ENCODE measurements around the gene OTUD1. TPM values are rescaled to one million over a fixed set of nuclear protein-coding genes. Genes with fewer than 3 reads are reported as not detected.

Gene OTUD1
- total RNA-seq, 2 donors from 2014 or later = 7.8 to 10.5 TPM

DNA sequence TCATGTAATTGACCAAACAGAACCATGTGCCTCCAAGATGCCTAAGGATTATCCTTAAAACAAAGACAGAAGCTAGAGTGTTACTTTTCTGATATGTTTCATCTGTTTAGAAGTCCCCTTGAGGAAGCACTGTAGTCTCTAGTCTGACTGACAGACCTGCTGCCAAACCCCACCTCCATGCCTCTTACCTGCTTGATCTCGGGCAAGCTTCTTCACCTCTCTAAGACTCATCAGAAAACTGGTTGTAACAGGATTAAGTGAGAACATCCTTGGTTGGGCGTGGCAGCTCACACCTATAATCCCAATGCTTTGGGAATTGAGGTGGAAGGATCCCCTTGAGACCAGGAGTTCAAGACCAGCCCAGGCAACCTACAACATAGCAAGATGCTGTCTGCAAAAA, 42.2 kb upstream of the OTUD1 start:
- Histone ChIP-seq H3K4me3 (no peak overlapping the region), H3K27me3 (no peaks in the 10 kb centered on the region), H3K27ac (no peak overlapping the region), H3K4me1 (peaks cover 8% of the 10 kb centered on the region), H3K9me3 (peaks cover 0 to 2% (median 0%) of the 10 kb centered on the region in 3 donors), H3K36me3 (replicated peaks in 1 of 2; ENCODE audit: insufficient read depth in 1 of 2, low read depth in 2 of 2) (no peaks in the 10 kb centered on the region)
- no peak for TF ChIP-seq POLR2A (IDR thresholded peaks at IDR 0.05)
- TF ChIP-seq, protein P1, sequence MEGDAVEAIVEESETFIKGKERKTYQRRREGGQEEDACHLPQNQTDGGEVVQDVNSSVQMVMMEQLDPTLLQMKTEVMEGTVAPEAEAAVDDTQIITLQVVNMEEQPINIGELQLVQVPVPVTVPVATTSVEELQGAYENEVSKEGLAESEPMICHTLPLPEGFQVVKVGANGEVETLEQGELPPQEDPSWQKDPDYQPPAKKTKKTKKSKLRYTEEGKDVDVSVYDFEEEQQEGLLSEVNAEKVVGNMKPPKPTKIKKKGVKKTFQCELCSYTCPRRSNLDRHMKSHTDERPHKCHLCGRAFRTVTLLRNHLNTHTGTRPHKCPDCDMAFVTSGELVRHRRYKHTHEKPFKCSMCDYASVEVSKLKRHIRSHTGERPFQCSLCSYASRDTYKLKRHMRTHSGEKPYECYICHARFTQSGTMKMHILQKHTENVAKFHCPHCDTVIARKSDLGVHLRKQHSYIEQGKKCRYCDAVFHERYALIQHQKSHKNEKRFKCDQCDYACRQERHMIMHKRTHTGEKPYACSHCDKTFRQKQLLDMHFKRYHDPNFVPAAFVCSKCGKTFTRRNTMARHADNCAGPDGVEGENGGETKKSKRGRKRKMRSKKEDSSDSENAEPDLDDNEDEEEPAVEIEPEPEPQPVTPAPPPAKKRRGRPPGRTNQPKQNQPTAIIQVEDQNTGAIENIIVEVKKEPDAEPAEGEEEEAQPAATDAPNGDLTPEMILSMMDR (IDR thresholded peaks at IDR 0.05) = no peak
- intact Hi-C loops (cut with DNase I) = no loop called here
- DNase-seq (no peak), ATAC-seq (no peak)
- whole genome bisulfite sequencing, 2 donors = 82 to 100% methylated on average over 2 of the region's 2 CpGs

DNA sequence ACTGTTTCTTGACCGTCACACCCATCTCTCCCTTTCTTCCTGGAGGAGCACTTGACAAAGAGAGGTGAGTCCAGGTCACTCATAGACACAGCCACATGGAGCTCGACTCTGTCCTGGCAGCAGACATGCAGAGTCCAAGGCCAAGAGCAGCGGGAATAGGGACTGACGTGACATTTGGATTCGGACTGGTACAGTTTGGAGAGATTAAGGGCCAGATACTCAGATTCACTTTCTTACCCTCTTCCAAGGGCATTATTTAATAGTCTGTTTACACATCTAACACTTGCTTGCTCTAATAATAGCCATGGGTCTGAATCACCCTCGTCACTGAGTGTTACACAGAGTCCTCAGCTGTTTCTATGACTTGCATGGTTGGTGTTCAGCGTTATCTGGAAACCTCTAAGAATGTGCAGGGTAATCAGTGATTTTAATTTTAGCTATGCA, 39.2 kb upstream of the OTUD1 start:
- ATAC-seq = peak; percentile 90
- Histone ChIP-seq H3K27me3 (no peaks in the 10 kb centered on the region), H3K4me3 (no peak overlapping the region), H3K4me1 (peaks cover 15% of the 10 kb centered on the region), H3K36me3 (replicated peaks in 1 of 2; ENCODE audit: insufficient read depth in 1 of 2, low read depth in 2 of 2) (no peaks in the 10 kb centered on the region), H3K9me3 (peaks cover 0 to 2% (median 0%) of the 10 kb centered on the region in 3 donors), H3K27ac (peak overlapping the region; percentile 10 to 76 (median 50))
- intact Hi-C loops (cut with DNase I) = no loop called here
- WGBS, 2 donors = 31 to 47% methylated on average over 7 of the region's 7 CpGs
- no peak for TF ChIP-seq POLR2A (IDR thresholded peaks at IDR 0.05)
- TF ChIP-seq, protein P1 (IDR thresholded peaks at IDR 0.05) = no peak
- DNase-seq = peak; percentile 34 to 61 (median 45)

DNA sequence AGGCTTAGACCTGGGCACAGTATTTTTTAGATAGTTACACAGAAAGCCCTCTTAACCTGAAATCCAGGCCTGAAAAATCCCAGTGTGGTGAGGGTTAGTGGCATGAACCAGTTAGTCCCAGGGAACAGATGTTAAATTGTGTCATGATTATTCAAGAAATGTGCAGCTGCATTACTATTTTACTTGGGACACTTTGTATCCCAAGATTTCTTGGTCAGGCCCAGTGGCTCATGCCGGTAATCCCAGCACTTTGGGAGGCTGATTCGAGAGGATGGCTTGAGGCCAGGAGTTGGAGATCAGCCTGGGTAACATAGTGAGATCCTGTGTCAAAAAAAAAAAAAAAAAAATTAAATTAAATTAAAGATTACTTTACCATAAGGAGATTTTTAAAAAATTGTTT, 36.0 kb upstream of the OTUD1 start:
- Histone ChIP-seq H3K4me3 (no peak overlapping the region), H3K36me3 (replicated peaks in 1 of 2; ENCODE audit: insufficient read depth in 1 of 2, low read depth in 2 of 2) (no peaks in the 10 kb centered on the region), H3K9me3 (peaks cover 0 to 2% (median 0%) of the 10 kb centered on the region in 3 donors), H3K4me1 (peaks cover 15% of the 10 kb centered on the region), H3K27me3 (no peaks in the 10 kb centered on the region), H3K27ac (no peak overlapping the region)
- ATAC-seq (no peak), DNase-seq (no peak)
- intact Hi-C loops (cut with DNase I) = no loop called here
- TF ChIP-seq, protein P1 (IDR thresholded peaks at IDR 0.05) = no peak
- TF ChIP-seq POLR2A (IDR thresholded peaks at IDR 0.05) = no peak
- 89 to 90% methylated on average over 2 of the region's 2 CpGs for WGBS, 2 donors

DNA sequence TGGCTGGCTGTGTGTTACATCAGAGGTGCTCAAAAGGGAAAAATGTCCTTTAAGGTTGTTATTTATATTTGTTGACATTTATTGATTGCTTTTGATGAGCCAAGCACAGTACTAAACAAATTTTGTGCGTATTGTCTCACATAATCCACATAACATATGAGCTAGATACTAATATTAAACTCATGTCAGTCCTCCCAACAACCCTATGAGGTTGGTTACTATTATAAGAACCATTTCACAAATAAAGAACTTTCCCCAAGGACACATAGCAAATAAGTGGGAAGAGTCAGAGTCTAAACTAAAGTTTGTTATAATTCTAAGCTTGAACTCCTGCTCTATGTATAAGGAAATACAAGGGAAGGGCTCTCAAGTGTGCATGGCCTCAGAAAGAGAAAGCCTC, 35.6 kb upstream of the OTUD1 start:
- Histone ChIP-seq H3K36me3 (replicated peaks in 1 of 2; ENCODE audit: insufficient read depth in 1 of 2, low read depth in 2 of 2) (no peaks in the 10 kb centered on the region), H3K4me3 (no peak overlapping the region), H3K9me3 (peaks cover 0 to 2% (median 0%) of the 10 kb centered on the region in 3 donors), H3K27ac (no peak overlapping the region), H3K4me1 (peaks cover 15% of the 10 kb centered on the region), H3K27me3 (no peaks in the 10 kb centered on the region)
- no peak for ATAC-seq
- no peak for DNase-seq
- WGBS, 2 donors = 24 to 31% methylated on average over 1 of the region's 1 CpG
- intact Hi-C loops (cut with DNase I) = no loop called here
- TF ChIP-seq, protein P1 (IDR thresholded peaks at IDR 0.05) = no peak
- no peak for TF ChIP-seq POLR2A (IDR thresholded peaks at IDR 0.05)

DNA sequence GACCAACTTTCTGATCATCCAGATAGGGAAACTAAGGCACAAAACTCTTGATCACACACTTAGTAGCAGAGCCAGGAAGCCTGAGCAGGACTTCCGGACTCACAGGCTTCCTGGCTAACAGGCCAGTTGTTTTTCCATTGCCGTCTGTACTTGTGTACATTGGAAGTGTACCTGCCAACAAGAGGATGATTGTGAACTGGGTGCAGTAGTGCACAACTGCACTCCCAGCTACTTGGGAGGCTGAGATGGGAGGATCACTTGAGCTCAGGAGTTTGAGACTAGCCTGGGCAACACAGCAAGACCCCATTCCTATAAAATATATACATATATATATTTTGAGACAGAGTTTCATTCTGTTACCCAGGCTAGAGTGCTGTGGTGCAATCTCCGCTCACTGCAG, 35.2 kb upstream of the OTUD1 start:
- 60% methylated on average over 2 to 3 of the region's 3 CpGs for WGBS, 2 donors

More for the DNA sequence above, 35.2 kb upstream of the OTUD1 start:
- Histone ChIP-seq H3K4me3 (no peak overlapping the region), H3K27ac (no peak overlapping the region), H3K27me3 (no peaks in the 10 kb centered on the region), H3K4me1 (peaks cover 15% of the 10 kb centered on the region), H3K9me3 (peaks cover 0 to 2% (median 0%) of the 10 kb centered on the region in 3 donors), H3K36me3 (replicated peaks in 1 of 2; ENCODE audit: insufficient read depth in 1 of 2, low read depth in 2 of 2) (no peaks in the 10 kb centered on the region)
- peak in 1 of 4 donors; percentile 21 for DNase-seq
- no peak for ATAC-seq
- intact Hi-C loops (cut with DNase I) = no loop called here
- TF ChIP-seq POLR2A (IDR thresholded peaks at IDR 0.05) = no peak
- TF ChIP-seq, protein P1 (IDR thresholded peaks at IDR 0.05) = no peak
